Fibroblast of mammary gland (primary cell): ENCODE results near the gene MAPRE2.
A peak's percentile ranks its signal among the peaks of the same experiment; 100 is the strongest.

Experiments used
- DNase-seq: peaks from one replicate; pipeline ENCODE4 v3.0.0-alpha.2; 2010; ENCODE audit warnings: low read depth
- H3K4me3 ChIP-seq: 2 replicates; pipeline ENCODE4 v1.5.1; 2011; ENCODE audit warnings: low read depth, mild to moderate bottlenecking, low read length, moderate library complexity; ENCODE audit not compliant: control insufficient read depth
- CTCF ChIP-seq: conservative IDR thresholded peaks from 2 replicates; pipeline ENCODE4 v1.5.1; 2011; ENCODE audit warnings: low read depth, low read length, inconsistent platforms; ENCODE audit not compliant: control insufficient read depth, insufficient read depth

The MAPRE2 gene

GRCh38 chr18:35063875-35064690 is 22.9 kb downstream of the MAPRE2 start:
- DNase-seq, result no peak
- TF ChIP-seq CTCF, result no peak
- H3K4me3 ChIP-seq, result no peak overlapping the region

GRCh38 chr18:35067454-35067853 is 26.2 kb downstream of the MAPRE2 start:
- no peak for TF ChIP-seq CTCF
- H3K4me3 ChIP-seq, result no peak overlapping the region
- DNase-seq, result no peak

- peak; percentile 34 for DNase-seq
- TF ChIP-seq CTCF, result no peak
These were observed 30.6 kb downstream of the MAPRE2 start for GRCh38 chr18:35071819-35072247.

GRCh38 chr18:35072616-35073015 is 31.4 kb downstream of the MAPRE2 start:
- TF ChIP-seq CTCF, result no peak
- no peak for DNase-seq
- H3K4me3 ChIP-seq, result no peak overlapping the region

More at GRCh38 chr18:35071819-35072247, 30.6 kb downstream of the MAPRE2 start:
- no peak overlapping the region for H3K4me3 ChIP-seq

GRCh38 chr18:35073186-35074105 is 32.2 kb downstream of the MAPRE2 start:
- no peak for TF ChIP-seq CTCF
- DNase-seq, result peak; percentile 65
- H3K4me3 ChIP-seq, result no peak overlapping the region

- H3K4me3 ChIP-seq, result no peak overlapping the region
- no peak for DNase-seq
- TF ChIP-seq CTCF, result no peak
These were observed 33.4 kb downstream of the MAPRE2 start for GRCh38 chr18:35074581-35074980.
